Common myeloid progenitor, CD34-positive (primary cell): ENCODE data around the gene SERTAD2.

Experiments
- CTCF ChIA-PET: fragments of 350-600 bp; sonication (Branson Sonifier 250); formaldehyde crosslinking; loops from one replicate; lab custom pipeline; 2021; ENCODE audit warnings: antibody characterized with exemption; lab: Charles Lee
- POLR2A ChIA-PET: fragments of 350-600 bp; sonication (Branson Sonifier 250); formaldehyde crosslinking; loops from one replicate; lab custom pipeline; 2021; ENCODE audit warnings: antibody characterized with exemption; lab: Charles Lee
- DNase-seq, 3 donors: peaks; one replicate each; pipeline versions ENCODE4 v3.0.0 to v3.0.0-alpha.2; 2013
- H3K27ac ChIP-seq, 2 experiments: 1 replicate in 1 of 2; 2 replicates in 1 of 2; pipeline ENCODE4 v1.7.0; 2013; ENCODE audit warnings: inconsistent platforms in 2 of 2, low read length in 2 of 2, mild to moderate bottlenecking in 2 of 2, low read depth in 1 of 2, moderate library complexity in 1 of 2; ENCODE audit not compliant: severe bottlenecking in 2 of 2, insufficient read depth in 1 of 2, poor library complexity in 1 of 2
- H3K27me3 ChIP-seq, 5 experiments: replicated peaks in 2 of 5; 1 replicate in 3 of 5; 2 replicates in 2 of 5; pipeline versions ENCODE4 v1.6.1 to v1.7.0; 2013; ENCODE audit warnings: low read length in 4 of 5, mild to moderate bottlenecking in 2 of 5, moderate library complexity in 2 of 5, inconsistent platforms in 1 of 5; ENCODE audit not compliant: insufficient read depth in 5 of 5, control insufficient read depth in 4 of 5
- H3K36me3 ChIP-seq, 4 experiments: 1 replicate in 2 of 4; 2 replicates in 2 of 4; pipeline versions ENCODE4 v1.6.1 to v1.7.0; 2013; ENCODE audit warnings: low read length in 3 of 4, control low read depth in 1 of 4, mild to moderate bottlenecking in 1 of 4; ENCODE audit not compliant: control insufficient read depth in 4 of 4, insufficient read depth in 4 of 4
- H3K4me1 ChIP-seq, 4 experiments: 1 replicate in 3 of 4; 2 replicates in 1 of 4; pipeline versions ENCODE4 v1.6.1 to v1.7.1; 2013; ENCODE audit warnings: low read length in 3 of 4, mild to moderate bottlenecking in 3 of 4, control low read depth in 1 of 4, inconsistent platforms in 1 of 4, moderate library complexity in 1 of 4; ENCODE audit not compliant: control insufficient read depth in 4 of 4, insufficient read depth in 4 of 4; ENCODE audit errors: control extremely low read depth in 1 of 4
- H3K4me3 ChIP-seq, 7 experiments: 1 replicate in 4 of 7; 2 replicates in 3 of 7; pipeline versions ENCODE4 v1.5.1 to v1.7.0; 2013; ENCODE audit warnings: mild to moderate bottlenecking in 7 of 7, low read length in 6 of 7, moderate library complexity in 6 of 7, inconsistent platforms in 2 of 7, low read depth in 2 of 7, control low read depth in 1 of 7; ENCODE audit not compliant: insufficient read depth in 4 of 7, control insufficient read depth in 1 of 7; ENCODE audit errors: extremely low read depth in 1 of 7
- H3K9me3 ChIP-seq, 5 experiments: 1 replicate in 4 of 5; 2 replicates in 1 of 5; pipeline versions ENCODE4 v1.6.1 to v1.7.1; 2013; ENCODE audit warnings: low read length in 4 of 5, mild to moderate bottlenecking in 2 of 5, inconsistent platforms in 1 of 5, low read depth in 1 of 5, moderate library complexity in 1 of 5; ENCODE audit not compliant: control insufficient read depth in 4 of 5, insufficient read depth in 2 of 5; ENCODE audit errors: control extremely low read depth in 1 of 5
- WGBS: methylation state at CpG from one replicate; pipeline ENCODE4 v1.1.5; 2013; ENCODE audit not compliant: insufficient coverage; 5-methylcytosine and 5-hydroxymethylcytosine counted together

Gene SERTAD2

DNA sequence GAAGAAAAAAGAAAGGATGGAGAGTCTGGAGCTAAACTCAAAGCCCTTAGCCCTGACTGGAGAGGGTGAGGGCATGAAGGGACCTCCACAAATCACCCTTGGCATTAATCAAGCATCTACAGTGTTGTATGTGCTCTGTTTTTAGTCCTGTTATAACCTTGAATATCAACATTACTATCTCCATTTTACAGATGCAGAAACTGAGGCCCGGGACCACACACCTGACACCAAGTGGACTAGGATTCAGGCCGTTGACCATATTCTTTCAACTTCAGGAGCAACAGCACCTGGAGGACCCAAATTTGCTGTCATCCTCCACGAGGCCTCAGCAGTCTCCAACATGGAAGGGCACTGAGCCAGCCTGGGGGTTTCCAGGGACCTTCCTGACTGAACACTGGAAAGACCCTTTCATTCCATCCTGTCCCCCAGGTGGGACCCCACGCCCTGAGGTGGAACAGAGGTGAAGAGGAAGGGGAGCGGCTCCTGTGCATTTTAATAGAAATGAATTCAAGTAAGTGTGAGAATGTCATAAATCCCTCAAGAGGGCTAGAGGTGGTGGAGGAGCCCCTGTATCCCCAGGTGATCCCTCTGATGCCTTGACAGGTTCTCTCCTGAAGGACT lies 41.0 kb downstream of the SERTAD2 start:
- no peak for DNase-seq
- Histone ChIP-seq H3K9me3 (no peaks in the 10 kb centered on the region), H3K27me3 (no peaks in the 10 kb centered on the region), H3K27ac (no peak overlapping the region), H3K36me3 (no peaks in the 10 kb centered on the region), H3K4me1 (peaks cover 9 to 41% (median 30%) of the 10 kb centered on the region in 4 experiments), H3K4me3 (no peak overlapping the region)
- ChIA-PET POLR2A (no interaction called here), CTCF (interaction anchor here (0.7 to 1.5 kb wide), 3 partner anchors 8 to 239 kb away, joined by 3 to 5 read pairs (median 4); no protein-coding TSS in a partner anchor)
- WGBS = 100% methylated on average over 4 of the region's 5 CpGs

- H3K27me3 ChIP-seq = no peaks in the 10 kb centered on the region
- no peaks in the 10 kb centered on the region for H3K36me3 ChIP-seq
- POLR2A ChIA-PET = no interaction called here
- H3K27ac ChIP-seq = no peak overlapping the region
- peak overlapping the region in 1 of 7 experiments; percentile 86 for H3K4me3 ChIP-seq
- WGBS = no CpG with 5 or more reads among the region's 6 CpGs
- DNase-seq = no peak
- CTCF ChIA-PET = interaction anchor here (0.9 to 7.0 kb wide), 4 partner anchors 21 to 45 kb away, joined by 3 to 61 read pairs (median 4); no protein-coding TSS in a partner anchor
- H3K4me1 ChIP-seq = peaks cover 10 to 38% (median 32%) of the 10 kb centered on the region in 4 experiments
- H3K9me3 ChIP-seq = no peaks in the 10 kb centered on the region
Measured at GRCh38 chr2:64610316-64610855, 43.3 kb downstream of the SERTAD2 start.

DNA sequence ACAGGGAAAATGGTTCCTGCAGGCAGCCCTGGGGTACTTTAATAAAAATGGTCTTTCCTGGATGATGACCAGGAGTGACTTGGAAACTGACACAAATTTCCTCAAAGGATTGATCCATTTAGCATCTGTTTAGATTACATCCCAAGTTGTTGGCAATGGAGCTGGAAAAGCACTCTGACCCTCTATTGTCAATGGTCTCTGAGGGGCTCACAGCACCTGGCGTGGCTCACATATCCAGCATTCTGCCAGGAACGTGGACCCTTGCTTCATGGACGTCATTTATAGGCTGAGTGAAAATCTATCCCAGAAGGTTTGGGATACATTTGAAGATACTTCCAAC lies 43.8 kb downstream of the SERTAD2 start:
- DNase-seq = no peak
- CTCF ChIA-PET = interaction anchor here (0.9 to 7.0 kb wide), 6 partner anchors 9 to 46 kb away, joined by 3 to 61 read pairs (median 4); no protein-coding TSS in a partner anchor
- no peaks in the 10 kb centered on the region for H3K36me3 ChIP-seq
- H3K4me1 ChIP-seq = peaks cover 10 to 38% (median 32%) of the 10 kb centered on the region in 4 experiments
- no peaks in the 10 kb centered on the region for H3K9me3 ChIP-seq
- POLR2A ChIA-PET = no interaction called here
- peak overlapping the region; percentile 77 to 85 for H3K27ac ChIP-seq
- no peaks in the 10 kb centered on the region for H3K27me3 ChIP-seq
- WGBS = 92% methylated on average over 3 of the region's 3 CpGs
- H3K4me3 ChIP-seq = peak overlapping the region; percentile 32 to 86 (median 73)

- no peaks in the 10 kb centered on the region for H3K27me3 ChIP-seq
- DNase-seq = peak; percentile 73 to 86 (median 84)
- H3K4me1 ChIP-seq = peaks cover 10 to 38% (median 32%) of the 10 kb centered on the region in 4 experiments
- peak overlapping the region; percentile 32 to 86 (median 73) for H3K4me3 ChIP-seq
- CTCF ChIA-PET = interaction anchor here (0.9 to 7.0 kb wide), 12 partner anchors 9 to 223 kb away, joined by 3 to 61 read pairs (median 4); no protein-coding TSS in a partner anchor
- POLR2A ChIA-PET = interaction anchor here (1.1 kb wide), 1 partner anchor 7 kb away, joined by 3 read pairs; no protein-coding TSS in a partner anchor
- H3K9me3 ChIP-seq = no peaks in the 10 kb centered on the region
- H3K27ac ChIP-seq = peak overlapping the region; percentile 77 to 85
- H3K36me3 ChIP-seq = no peaks in the 10 kb centered on the region
- WGBS = under 1% methylated on average over 66 of the region's 74 CpGs
Measured at GRCh38 chr2:64609227-64609941, 44.3 kb downstream of the SERTAD2 start.

- 8% methylated on average over 19 of the region's 20 CpGs for WGBS
- ChIA-PET CTCF (interaction anchor here (0.7 to 7.0 kb wide), 13 partner anchors 8 to 223 kb away, joined by 3 to 61 read pairs (median 4); partner anchors contain the start of gene SERTAD2), POLR2A (interaction anchor here (1.1 kb wide), 1 partner anchor 8 kb away, joined by 3 read pairs; no protein-coding TSS in a partner anchor)
- no peak overlapping the region for H3K27ac ChIP-seq
- H3K4me1 ChIP-seq = peaks cover 10 to 38% (median 32%) of the 10 kb centered on the region in 4 experiments
- no peaks in the 10 kb centered on the region for H3K36me3 ChIP-seq
- H3K4me3 ChIP-seq = peak overlapping the region; percentile 32 to 86 (median 66)
- H3K27me3 ChIP-seq = no peaks in the 10 kb centered on the region
- peak in 2 of 3 donors; percentile 19 to 49 for DNase-seq
- peaks cover 0 to 4% (median 0%) of the 10 kb centered on the region in 5 experiments for H3K9me3 ChIP-seq
Measured at GRCh38 chr2:64608867-64609226, 44.9 kb downstream of the SERTAD2 start.

DNA sequence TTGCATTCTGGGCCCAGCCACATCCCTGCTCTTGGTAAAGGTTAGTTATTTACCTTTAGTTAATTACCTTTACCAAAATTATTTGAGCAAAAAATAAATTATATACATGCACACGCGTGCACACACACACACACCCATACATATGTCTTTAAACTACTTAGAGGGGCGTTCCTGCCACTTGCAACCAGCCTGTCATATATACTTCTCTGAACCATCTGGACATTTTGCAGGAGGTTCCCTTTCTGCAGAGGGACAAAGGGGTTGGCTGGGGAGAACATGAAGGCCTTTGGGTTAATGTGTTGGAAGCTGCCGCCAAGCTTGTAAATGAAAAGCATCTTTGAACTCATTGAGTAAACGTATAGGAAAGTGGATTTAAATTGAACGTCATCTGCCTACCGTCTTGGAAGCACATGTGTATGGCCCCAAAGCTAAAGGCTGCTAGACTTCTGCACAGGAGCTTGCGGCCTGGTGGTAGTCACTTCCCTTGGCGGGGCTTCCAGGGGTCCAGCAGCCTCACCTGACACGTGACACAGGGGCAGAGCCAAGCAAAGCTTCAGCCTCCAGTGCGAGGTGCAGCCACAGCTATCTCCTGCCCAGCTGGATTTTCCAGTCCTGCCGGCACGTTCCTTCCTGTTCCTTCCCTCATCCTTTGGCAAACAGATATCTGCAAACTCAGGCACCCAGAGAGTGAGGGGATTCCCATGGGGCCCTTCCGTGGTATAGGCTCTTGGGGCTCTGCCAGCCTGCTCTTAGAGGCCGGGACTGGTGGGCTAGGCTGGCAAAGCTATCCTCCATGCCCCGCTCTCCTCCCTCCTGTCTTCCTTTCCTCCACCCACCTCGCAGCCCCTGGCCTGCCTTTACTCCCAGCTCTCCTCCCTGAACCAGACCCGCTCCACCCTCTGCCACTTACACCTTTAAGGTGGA lies 46.1 kb downstream of the SERTAD2 start:
- peak overlapping the region in 4 of 7 experiments; percentile 4 to 59 (median 30) for H3K4me3 ChIP-seq
- POLR2A ChIA-PET = interaction anchor here (0.5 to 1.6 kb wide), 8 partner anchors 9 to 153 kb away, joined by 3 to 5 read pairs (median 3); no protein-coding TSS in a partner anchor
- peaks cover 0 to 4% (median 0%) of the 10 kb centered on the region in 5 experiments for H3K9me3 ChIP-seq
- WGBS = 44% methylated on average over 15 of the region's 18 CpGs
- H3K27ac ChIP-seq = peak overlapping the region; percentile 15 to 78
- no peaks in the 10 kb centered on the region for H3K36me3 ChIP-seq
- DNase-seq = peak in 2 of 3 donors; percentile 57 to 67
- CTCF ChIA-PET = interaction anchor here (0.6 to 7.0 kb wide), 28 partner anchors 8 to 424 kb away, joined by 3 to 61 read pairs (median 4); partner anchors contain the start of gene SERTAD2
- no peaks in the 10 kb centered on the region for H3K27me3 ChIP-seq
- H3K4me1 ChIP-seq = peaks cover 10 to 33% (median 30%) of the 10 kb centered on the region in 4 experiments
